Mesenchymal stem cell (in vitro differentiated cells and primary cell): Measurements from ENCODE around the gene ALPG.

Experiments used
- DNase-seq: peaks from one replicate; pipeline ENCODE4 v3.0.0-alpha.2; 2013
- H2AFZ ChIP-seq: one replicate; pipeline ENCODE4 v1.6.1; 2013; ENCODE audit warnings: low read depth, mild to moderate bottlenecking, control low read depth, inconsistent platforms, low read length, moderate library complexity
- H2AK5ac ChIP-seq: 2 replicates; pipeline ENCODE4 v1.6.1; 2013; ENCODE audit warnings: low read length, moderate library complexity, mild to moderate bottlenecking, inconsistent platforms; ENCODE audit not compliant: severe bottlenecking
- H2BK120ac ChIP-seq: one replicate; pipeline ENCODE4 v1.6.1; 2013; ENCODE audit warnings: low read depth, mild to moderate bottlenecking, inconsistent platforms, low read length, moderate library complexity
- H2BK12ac ChIP-seq, 2 experiments: one replicate each; pipeline ENCODE4 v1.6.1; 2013; ENCODE audit warnings: inconsistent platforms in 2 of 2, low read length in 2 of 2, mild to moderate bottlenecking in 2 of 2, moderate library complexity in 2 of 2, control low read depth in 1 of 2
- H2BK15ac ChIP-seq: one replicate; pipeline ENCODE4 v1.6.1; 2013; ENCODE audit warnings: mild to moderate bottlenecking, low read depth, inconsistent platforms; ENCODE audit not compliant: poor library complexity, severe bottlenecking
- H2BK5ac ChIP-seq: 2 replicates; pipeline ENCODE4 v1.6.1; 2013; ENCODE audit warnings: low read depth, mild to moderate bottlenecking, low read length, control low read depth, inconsistent platforms; ENCODE audit not compliant: poor library complexity, severe bottlenecking
- H3K14ac ChIP-seq, 2 experiments: one replicate each; pipeline ENCODE4 v1.6.1; 2013; ENCODE audit warnings: inconsistent platforms in 2 of 2, low read length in 2 of 2, control low read depth in 1 of 2, mild to moderate bottlenecking in 1 of 2, moderate library complexity in 1 of 2
- H3K18ac ChIP-seq, 2 experiments: one replicate each; pipeline ENCODE4 v1.6.1; 2013; ENCODE audit warnings: inconsistent platforms in 2 of 2, low read length in 2 of 2, control low read depth in 1 of 2, low read depth in 1 of 2, mild to moderate bottlenecking in 1 of 2
- H3K23ac ChIP-seq, 2 experiments: one replicate each; pipeline ENCODE4 v1.6.1; 2013; ENCODE audit warnings: inconsistent platforms in 2 of 2, low read length in 2 of 2, mild to moderate bottlenecking in 2 of 2, moderate library complexity in 2 of 2, control low read depth in 1 of 2
- H3K27ac ChIP-seq: 2 replicates; pipeline ENCODE4 v1.5.1; 2013; ENCODE audit warnings: mild to moderate bottlenecking, moderate library complexity, low read length, control low read depth, inconsistent platforms; ENCODE audit not compliant: poor library complexity, severe bottlenecking
- H3K27me3 ChIP-seq, 2 experiments: 2 replicates each; pipeline versions ENCODE4 v1.6.1 to v1.7.0; 2013; ENCODE audit warnings: low read length in 2 of 2, mild to moderate bottlenecking in 2 of 2, moderate library complexity in 2 of 2, control low read depth in 1 of 2, inconsistent platforms in 1 of 2; ENCODE audit not compliant: control insufficient read depth in 1 of 2, insufficient read depth in 1 of 2
- H3K36me3 ChIP-seq, 2 experiments: 2 replicates each; pipeline versions ENCODE4 v1.6.1 to v1.7.0; 2013; ENCODE audit warnings: low read length in 2 of 2, control low read depth in 1 of 2, inconsistent platforms in 1 of 2, low read depth in 1 of 2, mild to moderate bottlenecking in 1 of 2; ENCODE audit not compliant: insufficient read depth in 2 of 2, control insufficient read depth in 1 of 2
- H3K4ac ChIP-seq, 2 experiments: one replicate each; pipeline ENCODE4 v1.6.1; 2013; ENCODE audit warnings: inconsistent platforms in 2 of 2, low read length in 2 of 2, mild to moderate bottlenecking in 2 of 2, moderate library complexity in 2 of 2, control low read depth in 1 of 2, low read depth in 1 of 2
- H3K4me1 ChIP-seq: 2 replicates; pipeline ENCODE4 v1.6.1; 2013; ENCODE audit warnings: low read depth, low read length, control low read depth; ENCODE audit not compliant: control insufficient read depth, insufficient read depth
- H3K4me2 ChIP-seq: 2 replicates; pipeline ENCODE4 v1.6.1; 2013; ENCODE audit warnings: low read length, mild to moderate bottlenecking, inconsistent platforms; ENCODE audit not compliant: poor library complexity, severe bottlenecking
- H3K4me3 ChIP-seq, 2 experiments: 2 replicates each; pipeline versions ENCODE4 v1.5.1 to v1.7.0; 2013; ENCODE audit warnings: low read length in 2 of 2, mild to moderate bottlenecking in 2 of 2, control low read depth in 1 of 2, low read depth in 1 of 2; ENCODE audit not compliant: insufficient read depth in 1 of 2
- H3K79me1 ChIP-seq: replicated peaks from 2 replicates; pipeline ENCODE4 v1.6.1; 2013; ENCODE audit warnings: mild to moderate bottlenecking, control low read depth, low read length, inconsistent platforms; ENCODE audit not compliant: poor library complexity, severe bottlenecking
- H3K9ac ChIP-seq: 2 replicates; pipeline ENCODE4 v1.7.0; 2013; ENCODE audit warnings: mild to moderate bottlenecking, low read length, moderate library complexity
- H3K9me3 ChIP-seq: 2 replicates; pipeline ENCODE4 v1.7.0; 2013; ENCODE audit warnings: mild to moderate bottlenecking, low read length; ENCODE audit not compliant: control insufficient read depth
- H4K8ac ChIP-seq: one replicate; pipeline ENCODE4 v1.6.1; 2013; ENCODE audit warnings: inconsistent platforms, mild to moderate bottlenecking, low read length, moderate library complexity
- H4K91ac ChIP-seq: one replicate; pipeline ENCODE4 v1.6.1; 2013; ENCODE audit warnings: mild to moderate bottlenecking, low read length, inconsistent platforms
- WGBS: methylation state at CpG from one replicate; pipeline ENCODE4 v1.1.7; 2013; ENCODE audit warnings: mixed read lengths; 5-methylcytosine and 5-hydroxymethylcytosine counted together

ALPG gene

GRCh38 chr2:232416521-232417470, 10.2 kb downstream of the ALPG start:
- no peak overlapping the region for H3K14ac ChIP-seq
- H3K4me2 ChIP-seq: no peak overlapping the region
- H2BK12ac ChIP-seq: no peak overlapping the region
- H3K27me3 ChIP-seq: peaks cover 72 to 94% of the 10 kb centered on the region in 2 experiments
- H3K36me3 ChIP-seq: no peaks in the 10 kb centered on the region
- WGBS: 83% methylated on average over 17 of the region's 17 CpGs
- no peak overlapping the region for H2AFZ ChIP-seq
- no peak overlapping the region for H3K4ac ChIP-seq
- H4K8ac ChIP-seq: no peak overlapping the region
- H2BK120ac ChIP-seq: no peak overlapping the region
- no peak overlapping the region for H3K23ac ChIP-seq
- peaks cover 22% of the 10 kb centered on the region for H3K4me1 ChIP-seq
- H3K9me3 ChIP-seq: no peaks in the 10 kb centered on the region
- no peak overlapping the region for H3K4me3 ChIP-seq
- H2AK5ac ChIP-seq: no peak overlapping the region
- H3K9ac ChIP-seq: no peak overlapping the region
- H3K79me1 ChIP-seq: no peaks in the 10 kb centered on the region
- H4K91ac ChIP-seq: no peak overlapping the region
- no peak overlapping the region for H3K27ac ChIP-seq
- no peak for DNase-seq
- H2BK5ac ChIP-seq: no peak overlapping the region
- H2BK15ac ChIP-seq: no peak overlapping the region
- no peak overlapping the region for H3K18ac ChIP-seq

DNA sequence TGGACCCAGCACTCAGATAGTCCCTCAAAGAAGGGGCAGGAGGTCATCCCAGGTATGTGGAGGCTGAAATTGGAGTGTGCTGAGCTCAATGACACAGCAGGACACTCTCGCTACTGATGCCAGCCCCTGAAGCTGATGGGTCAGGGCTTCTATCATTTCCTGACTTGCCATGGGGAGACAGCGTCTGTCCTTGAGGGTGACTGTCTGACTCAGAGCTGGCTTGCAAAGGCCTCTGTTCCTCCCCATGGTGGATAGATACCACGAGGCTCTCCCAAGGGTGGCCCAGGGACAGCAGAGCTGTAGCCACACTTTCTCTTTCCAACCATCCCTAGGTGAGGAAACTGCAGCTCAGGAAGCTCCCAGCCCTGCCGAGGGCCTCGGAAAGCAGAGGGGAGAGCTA, 10.8 kb downstream of the ALPG start:
- Histone ChIP-seq H3K27me3 (peaks cover 78 to 94% of the 10 kb centered on the region in 2 experiments), H3K9me3 (no peaks in the 10 kb centered on the region), H3K9ac (no peak overlapping the region), H2AFZ (no peak overlapping the region), H3K18ac (no peak overlapping the region), H3K27ac (no peak overlapping the region), H2BK5ac (no peak overlapping the region), H2BK12ac (no peak overlapping the region), H3K14ac (no peak overlapping the region), H3K4me1 (peaks cover 22% of the 10 kb centered on the region), H2BK120ac (no peak overlapping the region), H2AK5ac (no peak overlapping the region), H3K4ac (no peak overlapping the region), H2BK15ac (no peak overlapping the region), H3K36me3 (no peaks in the 10 kb centered on the region), H3K23ac (no peak overlapping the region), H4K8ac (no peak overlapping the region), H3K4me3 (no peak overlapping the region), H4K91ac (no peak overlapping the region), H3K4me2 (no peak overlapping the region), H3K79me1 (no peaks in the 10 kb centered on the region)
- whole genome bisulfite sequencing: 71% methylated on average over 5 of the region's 5 CpGs
- DNase-seq: no peak

GRCh38 chr2:232418056-232418455, 11.4 kb downstream of the ALPG start:
- no peak overlapping the region for H2BK15ac ChIP-seq
- no peaks in the 10 kb centered on the region for H3K36me3 ChIP-seq
- no peak for DNase-seq
- H2AFZ ChIP-seq: no peak overlapping the region
- no peak overlapping the region for H4K91ac ChIP-seq
- no peak overlapping the region for H2BK120ac ChIP-seq
- no peaks in the 10 kb centered on the region for H3K79me1 ChIP-seq
- H3K9me3 ChIP-seq: no peaks in the 10 kb centered on the region
- H3K4me1 ChIP-seq: peaks cover 22% of the 10 kb centered on the region
- H4K8ac ChIP-seq: no peak overlapping the region
- H2AK5ac ChIP-seq: no peak overlapping the region
- 67% methylated on average over 6 of the region's 6 CpGs for WGBS
- no peak overlapping the region for H2BK12ac ChIP-seq
- no peak overlapping the region for H3K4me2 ChIP-seq
- no peak overlapping the region for H2BK5ac ChIP-seq
- H3K4ac ChIP-seq: no peak overlapping the region
- peaks cover 79 to 91% of the 10 kb centered on the region in 2 experiments for H3K27me3 ChIP-seq
- H3K23ac ChIP-seq: no peak overlapping the region
- no peak overlapping the region for H3K27ac ChIP-seq
- H3K14ac ChIP-seq: no peak overlapping the region
- H3K18ac ChIP-seq: no peak overlapping the region
- H3K9ac ChIP-seq: no peak overlapping the region
- no peak overlapping the region for H3K4me3 ChIP-seq

GRCh38 chr2:232418466-232419244, 12.0 kb downstream of the ALPG start:
- peak; percentile 49 for DNase-seq
- H3K14ac ChIP-seq: no peak overlapping the region
- H2BK120ac ChIP-seq: no peak overlapping the region
- H3K9ac ChIP-seq: no peak overlapping the region
- H3K23ac ChIP-seq: no peak overlapping the region
- H4K8ac ChIP-seq: no peak overlapping the region
- no peak overlapping the region for H2BK15ac ChIP-seq
- H3K4me3 ChIP-seq: peak overlapping the region; percentile 24 to 37
- no peak overlapping the region for H2BK5ac ChIP-seq
- H4K91ac ChIP-seq: no peak overlapping the region
- no peak overlapping the region for H3K27ac ChIP-seq
- H3K4ac ChIP-seq: no peak overlapping the region
- H3K79me1 ChIP-seq: no peaks in the 10 kb centered on the region
- WGBS: 5% methylated on average over 49 of the region's 49 CpGs
- no peaks in the 10 kb centered on the region for H3K36me3 ChIP-seq
- no peak overlapping the region for H2BK12ac ChIP-seq
- H3K4me1 ChIP-seq: peaks cover 22% of the 10 kb centered on the region
- peak overlapping the region; percentile 52 for H3K4me2 ChIP-seq
- H3K18ac ChIP-seq: no peak overlapping the region
- no peaks in the 10 kb centered on the region for H3K9me3 ChIP-seq
- no peak overlapping the region for H2AFZ ChIP-seq
- H3K27me3 ChIP-seq: peaks cover 75 to 85% of the 10 kb centered on the region in 2 experiments
- no peak overlapping the region for H2AK5ac ChIP-seq
